Smooth muscle cell (in vitro differentiated cells): ENCODE measurements around the gene GRIN3B. TPM values are rescaled to one million over a fixed set of nuclear protein-coding genes. Genes with fewer than 3 reads are reported as not detected.

Source experiments
- DNase-seq: peaks from one replicate; lab custom pipeline; 2025; ENCODE audit not compliant: unreplicated experiment; lab: John Stamatoyannopoulos, UW
- H2AFZ ChIP-seq: fragments of 200-600 bp; sonication (generic); 2 replicates; pipeline ENCODE4 v1.6.0; 2016; ENCODE audit warnings: antibody characterized with exemption, low read depth, mild to moderate bottlenecking
- H3F3A ChIP-seq: fragments of 200-600 bp; sonication (generic); 2 replicates; pipeline ENCODE4 v1.6.0; 2017; ENCODE audit warnings: antibody characterized with exemption, low read depth
- H3K27ac ChIP-seq: fragments of 200-600 bp; sonication (generic); 2 replicates; pipeline ENCODE4 v1.5.1; 2016; ENCODE audit warnings: low read depth, mild to moderate bottlenecking
- H3K27me3 ChIP-seq: fragments of 200-600 bp; sonication (generic); 2 replicates; pipeline ENCODE4 v1.6.1; 2016; ENCODE audit warnings: low read depth, mild to moderate bottlenecking
- H3K36me3 ChIP-seq: fragments of 200-600 bp; sonication (generic); 2 replicates; pipeline ENCODE4 v1.5.1; 2016; ENCODE audit warnings: low read depth
- H3K4me1 ChIP-seq: fragments of 200-600 bp; sonication (generic); 2 replicates; pipeline ENCODE4 v1.5.1; 2016; ENCODE audit warnings: low read depth
- H3K4me2 ChIP-seq: fragments of 200-600 bp; sonication (generic); 2 replicates; pipeline ENCODE4 v1.6.0; 2016; ENCODE audit warnings: mild to moderate bottlenecking
- H3K4me3 ChIP-seq: fragments of 200-600 bp; sonication (generic); 2 replicates; pipeline ENCODE4 v1.5.1; 2016; ENCODE audit warnings: mild to moderate bottlenecking
- H3K79me2 ChIP-seq: fragments of 200-600 bp; sonication (generic); 2 replicates; pipeline ENCODE4 v1.6.0; 2016; ENCODE audit warnings: low read depth, mild to moderate bottlenecking
- H3K9ac ChIP-seq: fragments of 200-600 bp; sonication (generic); 2 replicates; pipeline ENCODE4 v1.6.0; 2016; ENCODE audit warnings: low read depth
- H3K9me3 ChIP-seq: fragments of 200-600 bp; sonication (generic); replicated peaks from 2 replicates; pipeline ENCODE4 v1.5.1; 2016; ENCODE audit warnings: low read depth
- H4K20me1 ChIP-seq: fragments of 200-600 bp; sonication (generic); 2 replicates; pipeline ENCODE4 v1.6.0; 2016; ENCODE audit warnings: low read depth
- CTCF ChIP-seq: fragments of 200-600 bp; sonication (generic); IDR thresholded peaks from 2 replicates; pipeline ENCODE4 v1.5.1; 2017; ENCODE audit warnings: borderline replicate concordance, mild to moderate bottlenecking, antibody characterized with exemption; ENCODE audit not compliant: insufficient read depth, poor library complexity, severe bottlenecking
- WGBS: methylation state at CpG from one replicate; pipeline ENCODE4 v1.1.7; 2016; ENCODE audit warnings: low lambda C conversion rate; 5-methylcytosine and 5-hydroxymethylcytosine counted together
- polyA plus RNA-seq: library from polyadenylated mRNA; unstranded; fragments of >200 nt; fragmentation: Nextera tagmentation; extraction: Ambion mirVana; gene quantifications from 2 replicates; pipeline ENCODE4 v1.2.1, GENCODE V29; 2016
- total RNA-seq: library from RNA; depleted of rRNA; stranded (reverse); fragments of >200 nt; gene quantifications from 2 replicates; pipeline ENCODE4 v1.2.3, GENCODE V29; 2014

GRIN3B gene
- total and polyA plus RNA-seq, 2 experiments from 2014 or later: 1.2 to 12.6 TPM

- Histone ChIP-seq H3K4me1 (no peaks in the 10 kb centered on the region), H3K4me2 (no peak overlapping the region), H3K27ac (no peak overlapping the region), H3K79me2 (peaks cover 37% of the 10 kb centered on the region), H4K20me1 (peaks cover 10% of the 10 kb centered on the region), H3K36me3 (peaks cover 15% of the 10 kb centered on the region), H2AFZ (no peak overlapping the region), H3K27me3 (no peaks in the 10 kb centered on the region), H3K4me3 (no peak overlapping the region), H3F3A (peaks cover 3% of the 10 kb centered on the region), H3K9me3 (no peaks in the 10 kb centered on the region), H3K9ac (no peak overlapping the region)
- DNase-seq: no peak
- TF ChIP-seq CTCF: peak; percentile 94
- 93% methylated on average over 14 of the region's 14 CpGs for WGBS
Measured at GRCh38 chr19:970695-971094, 29.5 kb upstream of the GRIN3B start.

GRCh38 chr19:971795-972194 lies 28.4 kb upstream of the GRIN3B start:
- WGBS: 95% methylated on average over 24 of the region's 24 CpGs
- H3K36me3 ChIP-seq: peaks cover 11% of the 10 kb centered on the region
- H3K27me3 ChIP-seq: no peaks in the 10 kb centered on the region
- H2AFZ ChIP-seq: no peak overlapping the region
- H3K79me2 ChIP-seq: peaks cover 33% of the 10 kb centered on the region
- no peak overlapping the region for H3K4me3 ChIP-seq
- peaks cover 10% of the 10 kb centered on the region for H4K20me1 ChIP-seq
- TF ChIP-seq CTCF: no peak
- no peak for DNase-seq
- H3K9ac ChIP-seq: no peak overlapping the region
- no peak overlapping the region for H3K27ac ChIP-seq
- no peak overlapping the region for H3K4me2 ChIP-seq
- H3K9me3 ChIP-seq: no peaks in the 10 kb centered on the region
- H3F3A ChIP-seq: peaks cover 3% of the 10 kb centered on the region
- H3K4me1 ChIP-seq: no peaks in the 10 kb centered on the region

- Histone ChIP-seq H3K27ac (no peak overlapping the region), H3K9me3 (no peaks in the 10 kb centered on the region), H3K79me2 (peaks cover 28% of the 10 kb centered on the region), H3K4me2 (no peak overlapping the region), H3K4me1 (no peaks in the 10 kb centered on the region), H3F3A (peaks cover 3% of the 10 kb centered on the region), H3K27me3 (no peaks in the 10 kb centered on the region), H4K20me1 (peaks cover 10% of the 10 kb centered on the region), H3K4me3 (no peak overlapping the region), H3K36me3 (peaks cover 10% of the 10 kb centered on the region), H2AFZ (no peak overlapping the region), H3K9ac (no peak overlapping the region)
- TF ChIP-seq CTCF: no peak
- 89% methylated on average over 6 of the region's 6 CpGs for WGBS
- no peak for DNase-seq
Measured at GRCh38 chr19:972281-972680, 27.9 kb upstream of the GRIN3B start.
